ENCODE results near the gene FTCD.
"Not testable (repeated sequence)": the region's sequence is repeated elsewhere in the genome, so short reads cannot be mapped to it uniquely, and the experiment has no call there.

FTCD gene

GRCh38 chr21:46154155-46154954, 1.0 kb downstream of the FTCD start:
- DNase-seq (ENCODE audit: low read depth in 2 of 2): no peak

GRCh38 chr21:46153247-46154154, 1.9 kb downstream of the FTCD start:
- DNase-seq (ENCODE audit: low read depth in 2 of 2): no peak

- no peak for DNase-seq (ENCODE audit: low read depth in 2 of 2)
Observed at GRCh38 chr21:46152927-46153246, 2.5 kb downstream of the FTCD start.

GRCh38 chr21:46151989-46152926, 3.1 kb downstream of the FTCD start:
- no peak for DNase-seq (ENCODE audit: low read depth in 2 of 2)

GRCh38 chr21:46151261-46151988, 4.0 kb downstream of the FTCD start:
- no peak for DNase-seq (ENCODE audit: low read depth in 2 of 2)

- DNase-seq (ENCODE audit: low read depth in 2 of 2): no peak
Observed at GRCh38 chr21:46150491-46151121, 4.8 kb downstream of the FTCD start.

- DNase-seq (ENCODE audit: low read depth in 2 of 2): no peak
Observed at GRCh38 chr21:46150073-46150472, 5.3 kb downstream of the FTCD start.

GRCh38 chr21:46149205-46149901, 6.0 kb downstream of the FTCD start:
- DNase-seq (ENCODE audit: low read depth in 2 of 2): no peak

- DNase-seq (ENCODE audit: low read depth in 2 of 2): no peak
Observed at GRCh38 chr21:46148106-46148505, 7.3 kb downstream of the FTCD start.

GRCh38 chr21:46147429-46147828, 8.0 kb downstream of the FTCD start:
- DNase-seq (ENCODE audit: low read depth in 2 of 2): not testable (repeated sequence)

- no peak for DNase-seq (ENCODE audit: low read depth in 2 of 2)
Observed at GRCh38 chr21:46146856-46147255, 8.5 kb downstream of the FTCD start.

GRCh38 chr21:46145840-46146691, 9.3 kb downstream of the FTCD start:
- DNase-seq (ENCODE audit: low read depth in 2 of 2): no peak

GRCh38 chr21:46145159-46145839, 10.1 kb downstream of the FTCD start:
- no peak for DNase-seq (ENCODE audit: low read depth in 2 of 2)

- no peak for DNase-seq (ENCODE audit: low read depth in 2 of 2)
Observed at GRCh38 chr21:46144464-46145070, 10.8 kb downstream of the FTCD start.

- no peak for DNase-seq (ENCODE audit: low read depth in 2 of 2)
Observed at GRCh38 chr21:46142582-46143473, 12.6 kb downstream of the FTCD start.

GRCh38 chr21:46141767-46142581, 13.4 kb downstream of the FTCD start:
- no peak for DNase-seq (ENCODE audit: low read depth in 2 of 2)

All from fibroblast of skin of left biceps (primary cell).